NCI-H345 treated with DMSO at 0.1 percent for 48 hours (cell line): ENCODE results near the gene CNTNAP5.
"Not testable (repeated sequence)": the region's sequence is repeated elsewhere in the genome, so short reads cannot be mapped to it uniquely, and the experiment has no call there.

Experiments
- DNase-seq: peaks from one replicate; lab custom pipeline; 2025; ENCODE audit not compliant: unreplicated experiment; lab: John Stamatoyannopoulos, UW

CNTNAP5 gene

DNA sequence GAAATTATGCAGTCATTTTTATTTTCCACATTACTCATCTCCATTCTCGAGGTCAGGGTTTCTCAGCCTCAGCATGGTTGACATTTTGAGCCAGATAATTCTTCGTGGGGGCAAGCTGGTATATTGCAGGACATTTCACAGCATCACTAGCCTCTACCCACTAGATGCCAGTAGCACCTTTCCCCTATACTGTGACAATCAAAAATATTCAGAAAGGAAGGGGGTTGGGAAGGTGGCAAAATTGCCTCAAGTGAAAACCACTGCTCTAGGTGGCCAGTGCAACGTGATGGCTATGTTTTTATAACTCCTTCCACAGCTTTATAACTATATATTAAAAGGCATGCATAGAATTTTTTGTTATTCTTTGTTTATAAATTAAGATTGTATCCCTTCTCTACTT lies 294.5 kb downstream of the CNTNAP5 start:
- no peak for DNase-seq

DNA sequence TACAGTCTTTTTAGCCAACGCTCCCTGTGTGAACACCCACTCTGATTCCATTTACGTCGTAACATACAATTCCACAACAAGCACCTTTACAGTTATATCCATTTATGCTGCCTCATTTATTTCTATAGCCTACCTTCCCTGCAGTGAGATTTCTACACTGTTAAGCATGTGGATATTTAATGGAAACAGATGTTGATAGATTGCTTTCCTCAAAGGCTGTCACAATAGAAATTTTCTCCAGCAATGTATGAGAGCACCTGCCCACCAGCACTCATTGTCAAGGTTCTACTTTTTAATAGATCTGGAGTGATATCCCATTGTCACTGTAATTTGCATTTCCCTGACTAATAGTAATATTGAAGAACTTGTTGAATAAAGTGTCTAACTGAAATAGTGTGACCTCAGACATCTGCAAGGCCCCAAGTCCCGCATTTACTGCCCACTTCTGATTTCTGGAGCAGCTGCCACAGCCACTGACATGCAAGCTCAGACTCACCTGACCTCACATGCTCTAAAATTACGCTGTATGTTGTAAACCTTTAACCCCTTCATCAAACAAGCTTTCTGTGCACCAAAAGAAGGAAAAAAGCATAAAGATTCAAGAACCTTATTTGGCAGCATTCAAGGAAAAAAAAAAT lies 295.1 kb downstream of the CNTNAP5 start:
- no peak for DNase-seq

DNA sequence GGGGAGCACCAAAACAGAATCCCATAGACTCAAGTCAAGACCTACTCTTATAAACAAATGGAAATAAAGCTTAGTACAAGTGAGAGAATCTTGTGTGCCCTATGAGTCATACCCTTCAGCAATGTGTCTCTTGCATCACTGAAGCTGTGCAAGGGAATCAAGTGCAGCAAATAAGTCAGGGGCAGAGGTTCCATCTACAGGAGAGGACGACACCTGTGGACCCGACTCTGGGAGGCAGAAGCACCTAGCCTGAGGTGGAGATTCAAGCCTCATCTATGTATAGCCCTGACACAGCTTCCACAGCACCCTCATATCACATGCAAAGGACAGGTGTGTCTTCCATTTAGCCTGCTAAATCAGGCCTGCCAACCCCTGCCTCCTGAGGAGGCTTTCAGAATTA lies 298.2 kb downstream of the CNTNAP5 start:
- DNase-seq: no peak

DNA sequence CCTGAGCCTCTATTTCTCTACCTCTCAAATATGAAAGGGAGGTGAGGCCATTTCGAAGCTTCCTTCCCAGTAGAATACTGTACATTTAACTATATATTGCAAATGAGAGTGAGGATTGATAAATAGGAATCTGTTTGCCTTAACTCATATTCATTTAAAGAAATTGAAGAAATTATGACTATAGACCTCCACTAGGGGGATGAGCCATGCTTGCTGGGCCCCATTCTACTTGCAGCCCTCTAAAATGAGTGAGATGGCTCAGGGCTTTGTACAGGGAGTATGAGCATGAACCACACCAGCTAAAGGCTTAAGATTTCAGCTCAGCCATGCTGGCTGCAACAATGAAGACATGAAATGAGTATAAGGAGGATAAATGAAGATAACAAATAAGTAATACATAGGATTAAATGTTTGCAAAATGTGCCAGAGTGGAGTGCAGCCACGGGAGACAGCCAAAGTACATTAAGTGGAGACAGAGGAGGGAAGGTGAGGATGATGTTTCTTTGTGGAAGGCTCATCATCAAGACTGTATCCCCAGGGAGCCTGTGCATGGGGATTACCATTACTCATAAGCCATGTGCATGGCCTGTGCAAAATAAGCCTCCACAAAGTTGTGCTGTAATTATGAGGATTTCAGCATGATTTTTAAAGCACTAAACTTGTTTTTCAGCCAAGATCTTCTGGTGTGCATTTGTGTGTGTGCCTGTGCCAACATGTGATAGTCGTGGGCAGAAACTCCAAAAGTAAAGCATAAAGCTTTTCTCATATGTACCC lies 300.8 kb downstream of the CNTNAP5 start:
- no peak for DNase-seq

DNA sequence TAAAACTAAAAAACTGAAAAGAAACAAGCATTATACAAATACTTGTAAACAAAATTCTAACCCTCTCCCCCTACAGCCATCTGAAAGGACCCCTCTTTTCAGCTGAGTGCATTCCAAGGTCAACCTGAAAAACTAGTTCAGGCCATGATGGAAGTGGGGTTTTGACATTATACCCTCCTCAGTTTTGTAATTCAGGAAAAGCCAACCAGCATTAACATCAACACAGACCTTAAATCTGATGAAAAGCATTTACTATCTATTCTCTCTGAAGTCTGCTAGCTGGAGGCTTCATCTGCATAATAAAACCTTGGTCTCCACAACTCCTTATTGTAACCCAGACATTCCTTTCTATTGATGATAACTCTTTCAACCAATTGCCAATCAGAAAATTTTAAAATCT lies 302.2 kb downstream of the CNTNAP5 start:
- no peak for DNase-seq

DNA sequence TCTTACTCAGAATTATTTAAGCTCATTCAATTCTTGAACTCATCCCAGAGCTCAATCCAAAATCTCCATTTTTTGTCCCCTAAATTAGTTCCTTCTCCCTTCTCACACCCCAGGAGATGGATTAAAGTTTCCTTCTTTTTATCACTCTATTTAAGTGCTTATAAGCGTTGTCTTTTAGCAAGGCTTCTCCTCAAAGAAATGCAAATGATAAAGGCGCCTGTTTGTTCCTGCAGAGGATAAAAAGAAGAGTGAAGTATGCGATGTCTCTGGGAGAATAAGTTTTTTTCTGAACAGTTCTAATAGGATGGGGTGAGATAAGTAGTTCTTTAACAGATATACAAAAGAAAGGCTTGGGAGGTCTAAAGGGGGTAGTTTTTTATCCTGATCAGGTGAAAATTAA lies 303.3 kb downstream of the CNTNAP5 start:
- DNase-seq: no peak

DNA sequence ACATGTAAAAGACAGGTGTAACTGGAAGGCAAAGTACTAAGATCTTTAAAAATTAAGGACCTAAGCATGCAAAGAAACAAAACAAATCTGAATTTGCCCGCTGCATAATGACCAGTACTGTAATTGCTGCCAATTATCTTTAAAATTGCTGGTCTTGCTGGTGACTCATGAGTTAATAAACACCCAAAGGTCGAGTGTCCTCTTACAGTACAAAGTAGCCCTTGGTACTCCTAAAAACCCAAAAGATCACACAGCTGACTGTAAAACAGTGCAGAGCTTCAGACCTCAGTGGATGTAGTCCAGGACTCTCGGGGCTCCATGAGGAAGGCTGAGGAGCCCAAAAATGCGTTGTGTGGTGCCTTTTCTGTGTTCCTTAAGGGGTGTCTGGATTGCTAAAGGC lies 308.7 kb downstream of the CNTNAP5 start:
- no peak for DNase-seq

DNA sequence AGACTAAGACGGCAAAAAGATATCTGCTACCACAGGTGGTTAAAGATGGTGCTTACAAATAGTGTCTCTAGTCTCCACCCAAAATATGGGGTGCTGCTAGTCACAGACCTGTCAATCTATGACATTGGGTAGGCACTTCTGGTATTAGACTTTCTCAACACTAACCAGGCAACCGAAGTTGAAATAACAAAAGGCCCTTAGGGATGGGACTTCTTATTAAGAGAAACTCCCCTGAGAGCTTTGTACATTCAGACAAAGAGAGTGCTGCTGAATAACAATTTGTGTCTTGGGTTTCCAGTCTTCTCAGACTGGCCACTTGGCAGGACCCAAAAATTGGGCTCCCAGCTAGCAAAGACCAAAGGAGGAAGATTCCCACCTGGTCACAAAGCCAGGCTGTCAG lies 310.0 kb downstream of the CNTNAP5 start:
- DNase-seq: no peak

DNA sequence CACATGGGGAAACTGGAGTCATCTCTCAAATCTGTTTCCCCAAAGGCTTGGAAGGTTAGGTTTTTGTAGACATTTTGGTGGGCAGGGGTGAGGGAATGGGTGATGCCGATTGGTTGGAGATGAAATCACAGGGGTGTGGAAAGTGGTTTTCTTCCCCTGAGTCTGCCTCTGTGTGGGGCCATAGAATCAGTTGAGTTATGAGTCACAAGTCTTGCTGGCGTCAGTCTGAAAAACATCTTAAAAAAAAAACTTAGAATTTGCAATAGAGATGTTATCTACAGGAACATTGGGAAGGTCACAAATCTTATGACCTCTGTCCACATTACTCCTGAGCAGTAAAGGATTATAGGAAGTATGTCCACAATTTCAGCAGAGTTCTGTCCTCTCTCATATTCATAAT lies 314.6 kb downstream of the CNTNAP5 start:
- DNase-seq: no peak

DNA sequence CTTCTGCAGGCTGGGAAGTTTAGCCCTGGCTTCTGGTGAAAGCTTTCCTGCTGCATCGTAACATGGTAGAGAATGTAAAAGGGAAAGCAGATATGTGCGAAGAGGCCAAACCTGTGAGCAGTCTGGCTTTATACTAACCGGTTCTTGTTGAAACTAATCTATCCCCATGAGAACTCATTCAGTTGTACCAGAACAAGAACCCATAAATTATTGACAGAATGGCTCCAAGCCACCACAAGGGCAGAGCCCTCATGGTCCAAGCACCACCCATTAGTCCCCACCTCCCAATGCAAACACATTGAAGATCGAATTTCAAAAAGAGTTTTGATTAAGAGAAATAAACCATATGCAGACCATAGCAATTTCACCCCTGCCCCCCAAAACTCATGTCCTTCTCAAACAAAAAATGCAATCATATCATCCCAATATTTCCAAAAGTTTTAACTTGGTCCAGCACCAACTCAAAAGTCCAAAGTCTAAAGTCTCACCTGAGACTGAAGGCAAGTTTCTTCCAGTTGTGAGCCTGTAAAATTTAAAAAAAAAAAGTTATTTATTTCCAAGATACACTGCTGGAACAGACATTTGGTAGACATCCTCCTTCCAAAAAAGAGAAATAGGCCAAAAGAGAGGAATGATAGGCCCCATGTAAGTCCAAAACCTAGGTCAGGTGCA lies 318.9 kb downstream of the CNTNAP5 start:
- DNase-seq: no peak

DNA sequence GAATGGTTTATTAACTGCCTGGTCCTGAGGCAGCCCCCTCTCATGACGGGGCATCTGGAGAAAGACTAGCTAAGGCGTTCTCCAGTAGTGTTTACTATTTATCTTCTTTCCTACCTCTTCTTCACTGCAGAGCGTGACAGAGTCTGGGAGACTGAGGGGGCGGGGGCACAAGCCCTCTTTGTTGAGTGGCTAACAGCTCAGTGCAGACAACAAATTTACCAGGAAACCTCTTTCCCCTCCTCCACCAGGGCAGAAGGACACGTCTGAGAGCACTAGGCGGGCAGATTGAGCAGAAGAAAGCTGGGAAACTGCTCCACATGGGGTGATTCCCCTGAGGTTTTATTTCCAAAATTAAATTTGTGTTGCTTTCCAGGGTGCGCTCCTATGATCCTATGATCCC lies 322.1 kb downstream of the CNTNAP5 start:
- no peak for DNase-seq

DNA sequence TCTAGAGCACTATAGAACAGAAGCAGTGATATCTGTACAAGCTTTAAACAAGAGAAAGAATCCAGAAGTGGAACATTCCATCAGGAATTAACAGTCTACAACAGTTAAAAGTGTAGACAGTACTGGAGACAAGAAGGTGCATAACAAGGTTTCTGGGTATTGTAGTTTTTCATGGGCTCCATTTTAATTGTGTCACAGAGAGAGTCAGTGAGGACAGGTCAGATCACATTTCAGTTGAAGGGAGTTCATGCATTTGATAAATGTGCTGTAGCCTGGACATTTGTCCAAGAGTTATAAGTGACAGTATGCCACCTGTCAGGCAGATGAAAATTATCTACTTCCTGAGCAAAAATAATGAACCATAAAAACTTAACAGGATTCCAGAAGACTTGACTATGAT lies 328.6 kb downstream of the CNTNAP5 start:
- no peak for DNase-seq

DNA sequence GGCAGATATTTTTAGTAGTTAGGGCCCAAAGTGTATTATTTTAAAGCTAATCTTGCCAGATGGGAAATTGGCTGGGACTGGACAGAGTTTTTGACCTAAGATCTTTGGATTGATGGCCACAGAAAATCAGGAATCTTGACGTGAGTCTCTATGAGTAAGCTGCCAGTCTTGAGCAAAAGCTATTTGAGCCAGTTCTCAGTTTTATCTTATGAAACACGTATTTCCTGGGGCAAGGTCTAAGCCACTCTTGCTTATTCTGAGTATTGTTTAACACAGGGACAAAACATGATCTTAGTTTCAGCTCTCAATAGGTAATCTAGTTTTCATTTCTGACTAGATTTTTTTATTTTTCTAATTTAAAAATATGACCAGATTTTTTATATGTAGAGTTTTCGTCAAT lies 329.4 kb downstream of the CNTNAP5 start:
- no peak for DNase-seq

DNA sequence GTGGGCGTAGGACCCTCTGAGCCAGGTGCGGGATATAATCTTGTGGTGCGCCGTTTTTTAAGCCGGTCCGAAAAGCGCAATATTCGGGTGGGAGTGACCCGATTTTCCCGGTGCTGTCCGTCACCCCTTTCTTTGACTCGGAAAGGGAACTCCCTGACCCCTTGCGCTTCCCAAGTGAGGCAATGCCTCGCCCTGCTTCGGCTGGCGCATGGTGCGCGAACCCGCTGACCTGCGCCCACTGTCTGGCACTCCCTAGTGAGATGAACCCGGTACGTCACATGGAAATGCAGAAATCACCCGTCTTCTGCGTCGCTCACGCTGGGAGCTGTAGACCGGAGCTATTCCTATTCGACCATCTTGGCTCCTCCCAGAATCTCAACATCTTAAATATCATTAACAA lies 336.9 kb downstream of the CNTNAP5 start:
- not testable (repeated sequence) for DNase-seq

DNA sequence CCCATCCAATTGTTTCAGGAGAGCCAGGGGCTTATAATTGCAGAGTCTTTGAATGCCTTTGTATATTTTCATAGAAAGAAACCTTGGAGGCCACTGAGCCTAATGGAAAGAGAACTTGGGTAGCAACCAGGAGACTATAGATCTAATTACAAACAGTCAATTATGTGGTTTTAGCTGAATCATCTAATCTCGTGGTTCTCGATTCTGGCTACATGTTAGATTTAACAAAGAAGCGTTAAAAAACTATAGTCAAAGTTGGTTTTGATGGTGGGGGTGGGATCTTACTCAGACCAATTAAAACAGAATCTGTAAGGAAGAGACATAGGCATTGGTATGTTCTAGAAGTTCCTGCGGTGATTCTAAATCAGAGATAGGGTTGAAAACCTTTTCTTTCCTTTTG lies 344.1 kb downstream of the CNTNAP5 start:
- DNase-seq: no peak

DNA sequence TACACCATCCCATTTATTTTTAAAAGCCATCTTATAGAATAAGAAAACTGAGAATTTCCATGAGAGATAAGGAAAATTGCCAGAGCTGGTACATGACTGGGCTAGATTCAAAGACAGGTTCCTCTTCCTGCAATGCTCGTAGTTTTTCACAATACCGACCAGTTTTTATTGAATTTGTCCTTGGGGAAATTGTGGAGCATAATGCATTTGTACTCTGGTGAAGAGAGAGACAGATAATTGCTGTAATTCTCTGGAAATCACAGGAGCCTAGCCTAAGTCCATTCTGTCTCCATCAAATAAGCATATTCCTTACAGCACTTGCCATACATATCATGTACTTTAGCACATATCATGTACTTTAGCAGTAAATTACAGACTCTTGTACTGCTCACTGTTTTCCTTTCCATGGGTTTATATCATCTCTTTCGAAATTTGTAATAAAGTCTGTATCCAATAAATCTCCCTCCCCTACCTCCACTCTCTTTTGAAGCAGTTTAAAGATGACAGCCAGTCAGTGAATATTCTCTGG lies 355.2 kb downstream of the CNTNAP5 start:
- DNase-seq: no peak

DNA sequence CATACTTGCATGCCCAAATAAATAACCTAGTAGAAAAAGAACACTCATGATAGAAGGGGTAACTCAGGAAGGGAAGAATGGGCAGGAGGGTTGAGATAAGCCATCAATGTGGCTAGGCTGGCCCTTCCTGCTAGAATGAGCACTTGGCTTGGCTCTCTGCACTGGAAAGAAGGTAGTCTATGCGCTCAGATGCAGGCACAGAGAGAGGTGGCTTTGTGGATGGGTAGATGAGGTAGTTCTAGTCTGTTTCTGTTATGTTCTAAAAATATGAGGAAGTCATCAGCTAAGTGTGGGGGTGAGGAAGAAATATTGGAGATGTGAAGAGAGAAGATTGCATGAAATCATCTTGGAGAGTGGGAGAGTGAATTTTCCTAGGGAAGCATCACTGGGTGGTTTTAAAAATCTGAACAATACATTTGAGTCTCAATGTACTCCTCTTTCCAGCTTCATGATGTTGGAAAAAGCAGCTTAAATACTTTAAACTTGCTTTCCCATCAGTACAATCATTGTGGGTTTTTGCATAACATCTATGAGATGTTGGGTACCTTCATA lies 357.1 kb downstream of the CNTNAP5 start:
- no peak for DNase-seq

DNA sequence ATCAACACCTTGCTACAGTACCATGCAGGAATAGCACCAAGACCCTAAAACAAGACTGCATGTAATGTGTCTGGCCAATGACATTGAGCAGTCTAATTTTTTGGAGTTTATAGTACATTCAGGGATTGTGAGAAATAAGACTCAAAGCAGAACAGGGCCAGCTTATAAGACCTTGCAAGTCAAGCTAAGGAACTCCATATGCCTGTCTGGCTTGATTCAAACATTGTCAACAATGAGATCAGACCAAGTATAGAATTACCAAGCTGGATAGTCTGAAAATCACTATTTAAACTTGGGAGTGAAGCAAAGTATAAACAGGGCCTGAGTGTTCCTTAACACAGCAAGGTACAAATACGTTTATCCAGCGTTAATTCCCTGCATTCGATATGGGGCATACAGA lies 370.9 kb downstream of the CNTNAP5 start:
- no peak for DNase-seq

DNA sequence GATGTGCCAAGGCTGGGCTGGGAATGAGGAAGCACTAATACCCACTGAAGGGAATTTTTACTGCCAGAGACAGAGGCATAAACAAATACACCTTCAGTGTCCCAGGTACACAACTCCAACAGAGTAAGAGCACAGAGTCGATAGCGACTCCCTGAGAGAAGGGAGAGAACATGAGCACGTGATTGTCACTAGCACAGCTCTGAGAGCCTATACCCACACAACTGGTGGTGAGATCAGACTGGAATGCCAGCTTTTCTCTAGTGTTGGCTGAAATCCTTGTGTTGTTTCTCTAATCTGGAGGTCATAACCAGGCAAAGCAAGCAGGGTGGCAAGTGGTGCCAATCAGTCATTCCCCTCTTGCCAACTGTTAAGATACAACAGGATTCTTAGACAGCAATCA lies 377.2 kb downstream of the CNTNAP5 start:
- DNase-seq: no peak

DNA sequence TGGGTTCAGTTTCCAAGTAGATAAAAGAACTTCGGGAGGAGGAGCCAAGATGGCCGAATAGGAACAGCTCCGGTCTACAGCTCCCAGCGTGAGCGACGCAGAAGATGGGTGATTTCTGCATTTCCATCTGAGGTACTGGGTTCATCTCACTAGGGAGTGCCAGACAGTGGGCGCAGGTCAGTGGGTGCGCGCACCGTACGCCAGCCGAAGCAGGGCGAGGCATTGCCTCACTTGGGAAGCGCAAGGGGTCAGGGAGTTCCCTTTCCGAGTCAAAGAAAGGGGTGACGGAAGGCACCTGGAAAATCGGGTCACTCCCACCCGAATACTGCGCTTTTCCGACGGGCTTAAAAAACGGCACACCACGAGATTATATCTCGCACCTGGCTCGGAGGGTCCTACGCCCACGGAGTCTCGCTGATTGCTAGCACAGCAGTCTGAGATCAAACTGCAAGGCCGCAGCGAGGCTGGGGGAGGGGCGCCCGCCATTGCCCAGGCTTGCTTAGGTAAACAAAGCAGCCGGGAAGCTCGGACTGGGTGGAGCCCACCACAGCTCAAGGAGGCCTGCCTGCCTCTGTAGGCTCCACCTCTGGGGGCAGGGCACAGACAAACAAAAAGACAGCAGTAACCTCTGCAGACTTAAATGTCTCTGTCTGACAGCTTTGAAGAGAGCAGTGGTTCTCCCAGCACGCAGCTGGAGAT lies 382.9 kb downstream of the CNTNAP5 start:
- not testable (repeated sequence) for DNase-seq

DNA sequence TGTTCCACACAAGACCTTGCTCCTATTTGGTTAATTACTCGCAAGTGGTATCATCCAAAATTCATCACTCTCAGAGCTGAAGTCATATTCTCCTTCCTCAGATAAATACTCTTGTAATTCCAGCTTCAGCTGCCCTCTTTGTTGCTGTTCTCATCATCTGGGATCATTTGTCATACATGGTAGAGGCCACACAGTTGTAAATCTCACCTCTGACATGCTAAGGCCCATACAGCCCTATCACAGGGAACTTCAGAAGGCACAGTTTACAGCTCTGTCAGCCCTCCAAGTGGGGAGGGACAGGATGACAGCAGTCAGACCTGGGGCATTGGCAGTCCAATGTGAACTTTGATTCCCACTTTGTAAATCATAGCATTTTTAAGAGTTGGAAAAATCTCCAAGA lies 399.0 kb downstream of the CNTNAP5 start:
- DNase-seq: no peak
